IMR-90 (cell line): ENCODE results near the gene STX4. TPM values are rescaled to one million over a fixed set of nuclear protein-coding genes. Genes with fewer than 3 reads are reported as not detected.

ENCODE experiments used
- ATAC-seq: fragments of 200-7000 bp; cut with Tn5 transposase; 2 replicates; pipeline ENCODE4 v1.9.1; 2020; ENCODE audit warnings: low read depth, mild to moderate bottlenecking, moderate library complexity
- BruUV-seq: library from RNA; stranded (reverse); fragments of 400-500 nt; replicated peaks from 2 replicates; lab custom pipeline; 2021; lab: Mats Ljungman, UMichigan
- CTCF ChIA-PET: fragments of 300-600 bp; formaldehyde crosslinking; extraction: SDS; loops from one replicate; lab custom pipeline; 2021; ENCODE audit warnings: antibody characterized with exemption; lab: Yijun Ruan, JAX
- POLR2A ChIA-PET: fragments of 300-600 bp; sonication (Branson Sonifier 250); formaldehyde crosslinking; loops from one replicate; lab custom pipeline; 2022; ENCODE audit warnings: antibody characterized with exemption; ENCODE audit not compliant: unreplicated experiment; lab: Charles Lee
- DNase-seq: peaks from one replicate; pipeline ENCODE4 v3.0.0; 2013
- H2AFZ ChIP-seq: replicated peaks from 2 replicates; pipeline ENCODE3; 2013; ENCODE audit warnings: low read length, mild to moderate bottlenecking; ENCODE audit not compliant: poor library complexity
- H2AK5ac ChIP-seq: 2 replicates; pipeline ENCODE4 v1.6.1; 2013; ENCODE audit warnings: low read depth, low read length, inconsistent platforms
- H2AK9ac ChIP-seq: replicated peaks from 2 replicates; pipeline ENCODE3; 2013; ENCODE audit warnings: mild to moderate bottlenecking, low read depth, low read length, moderate library complexity; ENCODE audit not compliant: poor library complexity
- H2BK120ac ChIP-seq: 2 replicates; pipeline ENCODE4 v1.6.1; 2013; ENCODE audit warnings: low read depth, low read length, inconsistent platforms
- H2BK15ac ChIP-seq: 3 replicates; pipeline ENCODE4 v1.6.1; 2013; ENCODE audit warnings: low read depth, low read length, inconsistent platforms
- H2BK20ac ChIP-seq: 2 replicates; pipeline ENCODE4 v1.6.1; 2013; ENCODE audit warnings: low read depth, mild to moderate bottlenecking, inconsistent platforms, low read length, moderate library complexity
- H2BK5ac ChIP-seq: 2 replicates; pipeline ENCODE4 v1.6.1; 2013; ENCODE audit warnings: mild to moderate bottlenecking, low read depth, low read length, inconsistent platforms; ENCODE audit not compliant: poor library complexity, severe bottlenecking
- H3K14ac ChIP-seq: replicated peaks from 2 replicates; pipeline ENCODE4 v1.6.1; 2013; ENCODE audit warnings: low read depth, low read length, inconsistent platforms
- H3K18ac ChIP-seq: 2 replicates; pipeline ENCODE4 v1.6.1; 2013; ENCODE audit warnings: low read depth, low read length, control low read depth
- H3K23ac ChIP-seq: 2 replicates; pipeline ENCODE4 v1.6.1; 2013; ENCODE audit warnings: low read depth, low read length, inconsistent platforms
- H3K27ac ChIP-seq: 2 replicates; pipeline ENCODE4 v1.5.1; 2013; ENCODE audit warnings: mild to moderate bottlenecking, control low read depth, low read length; ENCODE audit not compliant: insufficient read depth
- H3K27me3 ChIP-seq: 2 replicates; pipeline ENCODE4 v1.6.1; 2013; ENCODE audit warnings: low read length; ENCODE audit not compliant: control insufficient read depth, insufficient read depth
- H3K36me3 ChIP-seq: 2 replicates; pipeline ENCODE4 v1.6.1; 2013; ENCODE audit warnings: low read length, mixed read lengths; ENCODE audit not compliant: control insufficient read depth, insufficient read depth
- H3K4ac ChIP-seq: 2 replicates; pipeline ENCODE4 v1.6.1; 2013; ENCODE audit warnings: low read depth, low read length, inconsistent platforms
- H3K4me1 ChIP-seq: 2 replicates; pipeline ENCODE4 v1.6.1; 2013; ENCODE audit warnings: low read length, mixed read lengths; ENCODE audit not compliant: control insufficient read depth, insufficient read depth
- H3K4me2 ChIP-seq: 2 replicates; pipeline ENCODE4 v1.6.1; 2013; ENCODE audit warnings: low read depth, mild to moderate bottlenecking, control low read depth, low read length, moderate library complexity
- H3K4me3 ChIP-seq: 2 replicates; pipeline ENCODE4 v1.5.1; 2013; ENCODE audit warnings: low read depth, mild to moderate bottlenecking, control low read depth, low read length, moderate library complexity; ENCODE audit not compliant: insufficient read depth
- H3K56ac ChIP-seq: 2 replicates; pipeline ENCODE4 v1.6.1; 2013; ENCODE audit warnings: low read length, inconsistent platforms; ENCODE audit not compliant: insufficient read depth; ENCODE audit errors: extremely low read depth
- H3K79me1 ChIP-seq, 2 experiments: 2 replicates each; pipeline ENCODE4 v1.6.1; 2013; ENCODE audit warnings: low read length in 2 of 2, inconsistent platforms in 1 of 2, low read depth in 1 of 2
- H3K9ac ChIP-seq: 2 replicates; pipeline ENCODE4 v1.6.1; 2013; ENCODE audit warnings: low read depth, low read length, control low read depth
- H3K9me1 ChIP-seq: 2 replicates; pipeline ENCODE4 v1.6.1; 2013; ENCODE audit warnings: low read length, inconsistent platforms; ENCODE audit not compliant: insufficient read depth
- H3K9me3 ChIP-seq: 2 replicates; pipeline ENCODE4 v1.6.1; 2013; ENCODE audit warnings: low read length; ENCODE audit not compliant: control insufficient read depth, insufficient read depth
- H4K20me1 ChIP-seq: 2 replicates; pipeline ENCODE4 v1.6.1; 2013; ENCODE audit warnings: low read length, inconsistent platforms; ENCODE audit not compliant: insufficient read depth
- H4K5ac ChIP-seq: 2 replicates; pipeline ENCODE4 v1.6.1; 2013; ENCODE audit warnings: mild to moderate bottlenecking, low read depth, low read length, control low read depth
- H4K8ac ChIP-seq, 2 experiments: 2 replicates each; pipeline ENCODE4 v1.6.1; 2013; ENCODE audit warnings: low read depth in 2 of 2, low read length in 2 of 2, control low read depth in 1 of 2, inconsistent platforms in 1 of 2
- H4K91ac ChIP-seq: 2 replicates; pipeline ENCODE4 v1.6.1; 2013; ENCODE audit warnings: low read depth, low read length, inconsistent platforms; ENCODE audit not compliant: insufficient read depth
- BHLHE40 ChIP-seq: fragments of 150-350 bp; IDR thresholded peaks from 2 replicates; pipeline ENCODE4 v1.6.1; 2016; ENCODE audit warnings: mild to moderate bottlenecking, low read depth, low read length
- CEBPB ChIP-seq: IDR thresholded peaks from 2 replicates; pipeline ENCODE4 v1.6.1; 2012; ENCODE audit warnings: low read depth, low read length, improper control_type of control experiment
- CHD1 ChIP-seq: IDR thresholded peaks from 2 replicates; pipeline ENCODE4 v1.6.1; 2012; ENCODE audit warnings: low read depth, low read length, improper control_type of control experiment
- CTCF ChIP-seq: conservative IDR thresholded peaks from 2 replicates; pipeline ENCODE4 v1.5.1; 2012; ENCODE audit warnings: mild to moderate bottlenecking, low read depth, low read length, improper control_type of control experiment
- FOS ChIP-seq: fragments of 150-350 bp; IDR thresholded peaks from 2 replicates; pipeline ENCODE4 v1.6.1; 2016; ENCODE audit warnings: low read depth, low read length
- MAFK ChIP-seq: IDR thresholded peaks from 2 replicates; pipeline ENCODE4 v1.6.1; 2012; ENCODE audit warnings: low read depth, low read length, improper control_type of control experiment
- NFE2L2 ChIP-seq: fragments of 150-350 bp; IDR thresholded peaks from 2 replicates; pipeline ENCODE4 v1.6.1; 2016; ENCODE audit warnings: low read depth, mild to moderate bottlenecking, low read length
- POLR2A ChIP-seq: IDR thresholded peaks from 2 replicates; pipeline ENCODE4 v1.6.1; 2012; ENCODE audit warnings: mild to moderate bottlenecking, low read depth, low read length
- RAD21 ChIP-seq: IDR thresholded peaks from 2 replicates; pipeline ENCODE4 v1.6.1; 2012; ENCODE audit warnings: low read length, improper control_type of control experiment
- RCOR1 ChIP-seq: IDR thresholded peaks from 2 replicates; pipeline ENCODE4 v1.6.1; 2012; ENCODE audit warnings: mild to moderate bottlenecking, low read length, improper control_type of control experiment; ENCODE audit not compliant: insufficient replicate concordance
- RFX5 ChIP-seq: IDR thresholded peaks from 2 replicates; pipeline ENCODE4 v1.8.0; 2012; ENCODE audit warnings: low read depth, mild to moderate bottlenecking, low read length, moderate library complexity
- SMC3 ChIP-seq: fragments of 150-350 bp; IDR thresholded peaks from 2 replicates; pipeline ENCODE4 v1.6.1; 2016; ENCODE audit warnings: low read depth, mild to moderate bottlenecking, antibody characterized with exemption, low read length, moderate library complexity
- WGBS, 2 experiments: methylation state at CpG; one replicate each; pipeline versions ENCODE4 v1.1.5 to v1.1.7; 2013; ENCODE audit warnings: missing lambda C conversion rate in 2 of 2; ENCODE audit not compliant: insufficient read length in 1 of 2; ENCODE audit errors: extremely low coverage in 2 of 2; 5-methylcytosine and 5-hydroxymethylcytosine counted together
- dilution Hi-C: fragments of 300-500 bp; cut with HindIII; formaldehyde crosslinking; loops from one replicate; pipeline ENCODE4 v1.14.3; 2018; ENCODE audit warnings: low sequenced_read_pairs; ENCODE audit not compliant: unreplicated experiment
- in situ Hi-C: fragments of 300-500 bp; cut with MboI; formaldehyde crosslinking; loops from 3 replicates; pipeline ENCODE4 v1.14.3; 2019; ENCODE audit warnings: low sequenced_read_pairs, inconsistent platforms, mixed read lengths
- intact Hi-C: fragments of 100-400 bp; cut with micrococcal nuclease; formaldehyde crosslinking; loops from 2 replicates; pipeline ENCODE4 v1.10.0; 2022
- polyA plus RNA-seq, 3 experiments: library from polyadenylated mRNA; depleted of rRNA; stranded (reverse); fragments of >200 nt; gene quantifications; 2 replicates each; pipeline ENCODE4 v1.2.3, GENCODE V29; 2012; ENCODE audit warnings: low replicate concordance in 1 of 3
- total RNA-seq: library from RNA; depleted of rRNA; stranded (reverse); fragments of >200 nt; gene quantifications from 2 replicates; pipeline ENCODE4 v1.2.3, GENCODE V29; 2012
- TF ChIP-seq, protein P1 (sequence below): fragments of 150-350 bp; IDR thresholded peaks from 2 replicates; pipeline ENCODE4 v1.6.1; 2017; ENCODE audit warnings: mild to moderate bottlenecking, antibody characterized with exemption, low read length, low read depth
- TF ChIP-seq, protein P2 (sequence below): fragments of 150-350 bp; IDR thresholded peaks from 2 replicates; pipeline ENCODE4 v1.6.1; 2016; ENCODE audit warnings: low read depth, mild to moderate bottlenecking, low read length, moderate library complexity, borderline replicate concordance

Gene STX4
- total and polyA plus RNA-seq, 2 of the 4 experiments (the other 2 are of a cell fraction): 23.5 to 67.9 TPM

DNA sequence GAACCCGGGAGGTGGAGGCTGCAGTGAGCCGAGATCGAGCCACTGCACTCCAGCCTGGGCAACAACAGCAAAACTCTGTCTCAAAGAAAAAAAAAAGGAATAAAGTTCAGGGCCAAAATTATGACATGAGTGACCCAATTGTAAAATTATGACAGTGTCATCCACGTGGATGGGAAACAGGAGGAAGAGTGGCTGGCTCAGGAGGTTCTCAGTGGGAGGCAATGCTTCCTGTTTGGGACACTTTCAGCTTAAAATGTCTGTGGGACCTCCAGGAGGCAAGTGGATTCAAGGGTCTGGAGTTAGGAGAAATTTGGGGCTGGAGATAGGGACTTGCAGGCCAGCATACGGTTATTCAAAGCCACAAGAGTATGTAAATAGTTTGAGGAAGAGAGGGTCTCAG is 8.0 kb upstream of the STX4 start:
- intact Hi-C loops (no loop called here), dilution Hi-C loops (no loop called here), in situ Hi-C loops (no loop called here)
- Histone ChIP-seq H2BK5ac (no peak overlapping the region), H3K4me3 (no peak overlapping the region), H3K27ac (no peak overlapping the region), H3K9ac (no peak overlapping the region), H2BK120ac (no peak overlapping the region), H3K9me3 (no peaks in the 10 kb centered on the region), H3K27me3 (no peaks in the 10 kb centered on the region), H2AK9ac (no peak overlapping the region), H3K18ac (no peak overlapping the region), H4K91ac (no peak overlapping the region), H3K79me1 (no peaks in the 10 kb centered on the region), H2AFZ (peak overlapping the region; percentile 40), H3K4me1 (no peaks in the 10 kb centered on the region), H3K4me2 (no peak overlapping the region), H4K20me1 (no peaks in the 10 kb centered on the region), H3K36me3 (no peaks in the 10 kb centered on the region), H4K5ac (no peak overlapping the region), H3K4ac (no peak overlapping the region), H3K9me1 (no peaks in the 10 kb centered on the region), H3K14ac (no peak overlapping the region), H2BK15ac (no peak overlapping the region), H2AK5ac (no peak overlapping the region), H2BK20ac (no peak overlapping the region), H3K23ac (no peak overlapping the region; the same call in 1 of the 2 replicates), H3K56ac (no peak overlapping the region), H4K8ac (peak overlapping the region in 1 of 2 experiments; percentile 23; a peak in 1 of 4 replicates)
- ATAC-seq (no peak), DNase-seq (no peak)
- CTCF ChIA-PET: no interaction called here
- POLR2A ChIA-PET: no interaction called here
- 76% methylated on average over 5 of the region's 5 CpGs; no CpG with 5 or more reads in 1 of the 2 experiments for WGBS, 2 experiments
- TF ChIP-seq CEBPB (no peak), BHLHE40 (no peak), CTCF (no peak), FOS (no peak), CHD1 (no peak), SMC3 (no peak), POLR2A (no peak), MAFK (no peak), RAD21 (no peak), NFE2L2 (no peak), RFX5 (no peak), RCOR1 (no peak)
- TF ChIP-seq, protein P1, sequence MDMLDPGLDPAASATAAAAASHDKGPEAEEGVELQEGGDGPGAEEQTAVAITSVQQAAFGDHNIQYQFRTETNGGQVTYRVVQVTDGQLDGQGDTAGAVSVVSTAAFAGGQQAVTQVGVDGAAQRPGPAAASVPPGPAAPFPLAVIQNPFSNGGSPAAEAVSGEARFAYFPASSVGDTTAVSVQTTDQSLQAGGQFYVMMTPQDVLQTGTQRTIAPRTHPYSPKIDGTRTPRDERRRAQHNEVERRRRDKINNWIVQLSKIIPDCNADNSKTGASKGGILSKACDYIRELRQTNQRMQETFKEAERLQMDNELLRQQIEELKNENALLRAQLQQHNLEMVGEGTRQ: no peak
- TF ChIP-seq, protein P2, sequence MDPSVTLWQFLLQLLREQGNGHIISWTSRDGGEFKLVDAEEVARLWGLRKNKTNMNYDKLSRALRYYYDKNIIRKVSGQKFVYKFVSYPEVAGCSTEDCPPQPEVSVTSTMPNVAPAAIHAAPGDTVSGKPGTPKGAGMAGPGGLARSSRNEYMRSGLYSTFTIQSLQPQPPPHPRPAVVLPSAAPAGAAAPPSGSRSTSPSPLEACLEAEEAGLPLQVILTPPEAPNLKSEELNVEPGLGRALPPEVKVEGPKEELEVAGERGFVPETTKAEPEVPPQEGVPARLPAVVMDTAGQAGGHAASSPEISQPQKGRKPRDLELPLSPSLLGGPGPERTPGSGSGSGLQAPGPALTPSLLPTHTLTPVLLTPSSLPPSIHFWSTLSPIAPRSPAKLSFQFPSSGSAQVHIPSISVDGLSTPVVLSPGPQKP: no peak
- no TSS peak for BruUV-seq
